Daoy (cell line): Measurements from ENCODE around the gene LOXL1. TPM values are rescaled to one million over a fixed set of nuclear protein-coding genes. Genes with fewer than 3 reads are reported as not detected.
A peak's percentile ranks its signal among the peaks of the same experiment; 100 is the strongest.
"Not testable (repeated sequence)": the region's sequence is repeated elsewhere in the genome, so short reads cannot be mapped to it uniquely, and the experiment has no call there.

Source experiments
- DNase-seq: peaks from one replicate; pipeline ENCODE4 v3.0.0-alpha.2; 2015; ENCODE audit warnings: low read depth
- total RNA-seq: library from RNA; depleted of rRNA; stranded (reverse); fragments of >200 nt; shearing (Covaris generic); gene quantifications from 2 replicates; pipeline ENCODE4 v1.2.3, GENCODE V29; 2014

LOXL1 gene
- total RNA-seq, 1 experiment from 2014 or later, result 125 TPM

DNA sequence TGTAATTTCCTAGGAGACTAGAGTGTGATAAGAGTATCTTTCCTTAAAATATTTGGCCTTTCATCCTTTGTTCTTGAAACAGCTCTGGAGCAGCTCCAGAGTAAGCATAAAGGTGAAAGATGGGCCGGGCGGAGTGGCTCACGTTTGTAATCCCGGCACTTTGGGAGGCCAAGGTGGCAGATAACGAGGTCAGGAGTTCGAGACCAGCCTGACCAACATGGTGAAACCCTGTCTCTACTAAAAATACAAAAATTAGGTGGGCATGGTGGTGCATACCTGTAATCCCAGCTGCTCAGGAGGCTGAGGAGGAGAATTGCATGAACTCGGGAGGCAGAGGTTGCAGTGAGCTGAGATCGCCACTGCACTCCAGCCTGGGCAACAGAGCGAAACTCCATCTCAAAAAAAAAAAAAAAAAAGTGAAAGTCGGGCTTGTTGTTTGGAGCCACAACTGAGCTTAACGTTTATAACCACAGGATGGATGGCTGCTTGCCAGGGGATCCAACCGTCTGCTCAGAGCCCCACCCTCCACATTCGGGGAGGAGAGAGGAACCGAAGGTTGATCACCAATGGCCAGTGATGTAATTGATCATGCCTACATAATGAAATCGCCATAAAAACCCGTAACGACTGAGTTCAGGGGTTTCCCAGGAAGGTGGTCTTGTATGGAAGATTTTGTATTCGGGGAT lies 49.3 kb downstream of the LOXL1 start:
- DNase-seq, result not testable (repeated sequence)

DNA sequence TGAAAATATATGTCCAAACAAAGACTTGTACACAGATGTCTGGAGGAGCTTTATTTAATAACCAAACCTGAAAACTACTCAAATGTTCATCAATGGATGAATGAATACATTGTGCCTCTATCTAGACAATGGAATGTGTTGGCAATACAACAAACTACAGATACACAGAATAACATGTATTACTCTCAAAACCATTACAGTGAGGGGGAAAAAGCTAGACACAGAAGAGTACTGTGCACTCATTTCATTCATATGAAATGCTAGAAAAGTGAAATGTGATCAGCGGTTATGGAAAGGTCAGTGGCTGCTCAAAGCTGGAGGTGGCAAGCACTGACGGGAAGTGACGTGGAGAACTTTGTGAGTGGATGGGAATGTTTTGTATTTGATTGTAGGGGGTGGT lies 52.6 kb downstream of the LOXL1 start:
- no peak for DNase-seq

- no peak for DNase-seq
These were observed 53.4 kb downstream of the LOXL1 start for GRCh38 chr15:73979636-73980035.

- peak; percentile 78 for DNase-seq
These were observed 55.5 kb downstream of the LOXL1 start for GRCh38 chr15:73981761-73982221.

GRCh38 chr15:73982222-73982962 lies 56.1 kb downstream of the LOXL1 start:
- DNase-seq, result peak; percentile 92

DNA sequence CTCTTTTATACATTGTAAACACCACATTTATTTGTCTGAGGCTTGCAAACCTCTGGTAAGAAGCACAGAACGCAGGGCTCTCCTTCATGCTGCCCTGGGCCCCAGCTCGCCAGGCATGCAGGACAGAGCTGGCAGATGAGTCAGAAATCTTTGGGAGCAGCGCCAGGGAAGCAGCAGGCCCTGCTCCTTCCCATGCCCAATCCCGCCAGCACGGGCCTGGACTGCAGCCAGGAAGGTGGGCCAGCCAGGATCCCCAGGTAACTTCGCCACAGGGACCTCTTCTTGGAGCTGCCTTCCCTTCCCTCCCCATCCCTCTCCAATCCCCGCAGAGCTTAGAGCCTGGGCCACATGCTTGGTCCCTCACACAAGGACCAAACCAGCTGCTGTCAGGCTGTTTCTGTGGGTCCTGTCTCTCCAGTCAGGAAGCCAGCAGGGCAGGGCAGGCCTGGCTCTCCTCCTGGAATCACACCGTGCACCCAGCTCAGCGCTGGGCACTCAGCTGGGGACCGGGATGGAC lies 57.0 kb downstream of the LOXL1 start:
- DNase-seq, result peak; percentile 88

DNA sequence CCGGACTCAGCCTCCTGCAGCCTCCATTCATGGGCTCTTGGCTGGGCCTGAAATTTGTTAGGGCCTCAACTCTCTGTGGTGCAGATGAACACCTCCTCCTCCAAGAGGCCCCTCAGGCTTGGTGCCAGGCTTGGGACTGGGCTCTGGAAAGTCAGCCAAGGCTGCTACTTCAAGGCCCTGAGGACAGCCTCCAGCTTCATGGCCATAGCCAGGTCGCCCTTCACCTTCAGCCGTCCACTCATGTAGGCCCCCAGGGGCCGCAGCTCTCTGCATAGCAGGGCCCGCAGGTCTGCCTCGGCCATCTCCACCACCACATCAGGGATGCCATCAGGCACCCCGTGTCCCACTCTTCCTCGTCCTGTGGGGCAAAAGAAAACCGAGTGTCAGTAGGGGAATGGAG lies 57.5 kb downstream of the LOXL1 start:
- no peak for DNase-seq

- no peak for DNase-seq
These were observed 58.1 kb downstream of the LOXL1 start for GRCh38 chr15:73984208-73984979.

GRCh38 chr15:73985101-73985873 lies 59.0 kb downstream of the LOXL1 start:
- DNase-seq, result peak; percentile 56

- DNase-seq, result no peak
These were observed 60.0 kb downstream of the LOXL1 start for GRCh38 chr15:73986055-73986775.

- DNase-seq, result no peak
These were observed 60.5 kb downstream of the LOXL1 start for GRCh38 chr15:73986776-73987056.

DNA sequence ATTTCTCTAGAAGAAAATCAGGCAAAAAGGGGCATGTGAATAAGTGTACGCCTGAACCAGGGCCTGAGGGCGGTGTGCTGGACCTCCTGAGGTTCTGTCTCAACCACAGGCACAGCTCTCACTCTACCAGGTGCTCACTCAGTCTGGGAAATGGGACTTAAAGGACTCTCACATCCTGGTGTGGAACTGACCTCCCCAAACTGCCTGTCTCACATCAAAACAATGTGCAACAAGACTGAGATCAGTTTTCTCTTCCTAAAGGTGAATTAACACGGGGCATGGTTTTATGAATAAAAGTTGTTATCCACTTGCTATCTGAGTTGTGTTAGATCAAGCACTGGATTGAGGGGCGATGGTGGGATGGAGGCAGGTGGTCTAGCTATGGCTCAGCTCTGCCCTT lies 61.0 kb downstream of the LOXL1 start:
- DNase-seq, result no peak

- peak; percentile 89 for DNase-seq
These were observed 61.6 kb downstream of the LOXL1 start for GRCh38 chr15:73987681-73988444.

DNA sequence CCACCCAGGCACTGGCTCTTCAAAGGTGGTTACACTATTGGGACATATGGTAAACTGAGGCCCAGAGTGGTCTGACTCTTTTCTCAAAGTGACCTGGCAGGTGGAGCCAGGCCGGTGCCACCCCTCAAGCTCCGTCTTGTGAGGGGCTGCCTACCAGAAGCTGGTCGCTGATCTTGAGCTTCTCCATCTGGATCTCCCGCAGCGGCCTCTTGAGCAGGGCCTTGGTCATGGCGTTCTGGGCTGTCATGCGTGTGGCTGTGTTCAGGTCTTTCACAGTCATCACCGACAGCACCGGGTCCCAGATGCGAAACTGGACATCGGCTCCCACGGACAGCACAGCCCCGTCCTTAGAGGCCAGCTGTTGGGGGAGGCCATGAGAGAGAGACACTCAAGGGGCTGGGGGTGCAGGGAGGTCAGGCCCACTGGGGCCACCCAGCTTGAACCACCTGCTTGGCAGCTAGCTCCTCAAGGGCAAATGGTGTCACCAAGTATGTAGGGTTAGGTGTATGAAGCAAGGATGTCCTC lies 62.2 kb downstream of the LOXL1 start:
- no peak for DNase-seq

GRCh38 chr15:73989001-73989798 lies 62.9 kb downstream of the LOXL1 start:
- DNase-seq, result peak; percentile 75

- no peak for DNase-seq
These were observed 64.2 kb downstream of the LOXL1 start for GRCh38 chr15:73990250-73991005.

GRCh38 chr15:73991260-73991659 lies 65.0 kb downstream of the LOXL1 start:
- peak; percentile 54 for DNase-seq
